Measurements from ENCODE around the gene TMEM135.
"Not testable (repeated sequence)": the region's sequence is repeated elsewhere in the genome, so short reads cannot be mapped to it uniquely, and the experiment has no call there.

GRCh38 chr11:87188921-87189320, 151.2 kb downstream of the TMEM135 start:
- not testable (repeated sequence) for TF ChIP-seq CTCF (IDR thresholded peaks at IDR 0.05); TCF7L2 (IDR thresholded peaks at IDR 0.05; ENCODE audit: low read depth, low read length); REST (IDR thresholded peaks at IDR 0.05; ENCODE audit: insufficient read depth in 1 of 2, low read depth in 2 of 2, low read length in 1 of 2); SIN3A (IDR thresholded peaks at IDR 0.05; ENCODE audit: borderline replicate concordance, insufficient read depth, low read depth, low read length)
